ENCODE results near the gene SDK1. TPM values are rescaled to one million over a fixed set of nuclear protein-coding genes. Genes with fewer than 3 reads are reported as not detected.

The SDK1 gene
- total and polyA plus RNA-seq, 2 experiments from 2014 or later, result 2.1 to 10.0 TPM

GRCh38 chr7:3909128-3909527, 608.1 kb downstream of the SDK1 start:
- Mint-ChIP-seq H3K4me3 (no peak overlapping the region), H3K4me1 (peaks cover 19% of the 10 kb centered on the region), H3K36me3 (ENCODE audit: low read depth) (no peaks in the 10 kb centered on the region), H3K27me3 (ENCODE audit: insufficient read depth, low read depth, poor library complexity) (peaks cover 8% of the 10 kb centered on the region), H3K27ac (no peak overlapping the region), H3K9me3 (peaks cover 6% of the 10 kb centered on the region; the same call in 1 of the 3 replicates)
- no peak for DNase-seq (ENCODE audit: low spot score)
- Histone ChIP-seq H3K79me2 (replicated peaks; ENCODE audit: insufficient read depth) (no peaks in the 10 kb centered on the region), H2AFZ (no peak overlapping the region), H3K4me2 (no peak overlapping the region), H3K9me2 (ENCODE audit: insufficient read depth) (peaks cover 2% of the 10 kb centered on the region; the same call in 1 of the 2 replicates), H3F3A (replicated peaks; ENCODE audit: low read depth) (no peaks in the 10 kb centered on the region), H3K36me3 (ENCODE audit: insufficient read depth) (no peaks in the 10 kb centered on the region), H4K20me1 (replicated peaks; ENCODE audit: insufficient read depth) (no peaks in the 10 kb centered on the region), H3K27me3 (ENCODE audit: insufficient read depth) (no peaks in the 10 kb centered on the region), H3K4me3 (no peak overlapping the region), H3K4me1 (ENCODE audit: insufficient read depth) (peaks cover 10% of the 10 kb centered on the region), H3K27ac (ENCODE audit: low read depth) (no peak overlapping the region)
- TF ChIP-seq NANOG (IDR thresholded peaks at IDR 0.05; ENCODE audit: borderline replicate concordance), result no peak
- no peak for TF ChIP-seq ZNF114 (CRISPR knock-in tag; IDR thresholded peaks at IDR 0.05)
- no peak for TF ChIP-seq EZH2 (IDR thresholded peaks at IDR 0.05; ENCODE audit: low read depth, unreplicated experiment)
- no peak for TF ChIP-seq STAT1 (IDR thresholded peaks at IDR 0.05; ENCODE audit: unreplicated experiment)
- TF ChIP-seq JUNB (IDR thresholded peaks at IDR 0.05; ENCODE audit: unreplicated experiment), result no peak
- no peak for TF ChIP-seq REST (IDR thresholded peaks at IDR 0.05; ENCODE audit: unreplicated experiment)
- TF ChIP-seq ZNF331 (CRISPR knock-in tag; IDR thresholded peaks at IDR 0.05; ENCODE audit: low read depth), result no peak
- TF ChIP-seq ZNF462 (CRISPR knock-in tag; IDR thresholded peaks at IDR 0.05), result no peak
- TF ChIP-seq, protein P1, sequence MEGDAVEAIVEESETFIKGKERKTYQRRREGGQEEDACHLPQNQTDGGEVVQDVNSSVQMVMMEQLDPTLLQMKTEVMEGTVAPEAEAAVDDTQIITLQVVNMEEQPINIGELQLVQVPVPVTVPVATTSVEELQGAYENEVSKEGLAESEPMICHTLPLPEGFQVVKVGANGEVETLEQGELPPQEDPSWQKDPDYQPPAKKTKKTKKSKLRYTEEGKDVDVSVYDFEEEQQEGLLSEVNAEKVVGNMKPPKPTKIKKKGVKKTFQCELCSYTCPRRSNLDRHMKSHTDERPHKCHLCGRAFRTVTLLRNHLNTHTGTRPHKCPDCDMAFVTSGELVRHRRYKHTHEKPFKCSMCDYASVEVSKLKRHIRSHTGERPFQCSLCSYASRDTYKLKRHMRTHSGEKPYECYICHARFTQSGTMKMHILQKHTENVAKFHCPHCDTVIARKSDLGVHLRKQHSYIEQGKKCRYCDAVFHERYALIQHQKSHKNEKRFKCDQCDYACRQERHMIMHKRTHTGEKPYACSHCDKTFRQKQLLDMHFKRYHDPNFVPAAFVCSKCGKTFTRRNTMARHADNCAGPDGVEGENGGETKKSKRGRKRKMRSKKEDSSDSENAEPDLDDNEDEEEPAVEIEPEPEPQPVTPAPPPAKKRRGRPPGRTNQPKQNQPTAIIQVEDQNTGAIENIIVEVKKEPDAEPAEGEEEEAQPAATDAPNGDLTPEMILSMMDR (conservative IDR thresholded peaks at IDR 0.05; ENCODE audit: low read depth in 2 of 2), result no peak
- no peak for TF ChIP-seq EZH2phosphoT487 (IDR thresholded peaks at IDR 0.05; ENCODE audit: unreplicated experiment)
- TF ChIP-seq CREB1 (CRISPR knock-in tag; IDR thresholded peaks at IDR 0.05; ENCODE audit: low read depth), result no peak
- TF ChIP-seq ETS1 (IDR thresholded peaks at IDR 0.05), result no peak
- no peak for TF ChIP-seq POLR2AphosphoS5 (IDR thresholded peaks at IDR 0.05; ENCODE audit: low read depth)
- no peak for ATAC-seq

Measured in GM23338 (cell line).